ENCODE data around the gene NDUFS4. TPM values are rescaled to one million over a fixed set of nuclear protein-coding genes. Genes with fewer than 3 reads are reported as not detected.
A peak's percentile ranks its signal among the peaks of the same experiment; 100 is the strongest.
"Not testable (repeated sequence)": the region's sequence is repeated elsewhere in the genome, so short reads cannot be mapped to it uniquely, and the experiment has no call there.

NDUFS4 gene
- total RNA-seq (2014; rRNA removed; shearing (Covaris generic)): 62.4 and 68.0 TPM in 2 replicates

DNA sequence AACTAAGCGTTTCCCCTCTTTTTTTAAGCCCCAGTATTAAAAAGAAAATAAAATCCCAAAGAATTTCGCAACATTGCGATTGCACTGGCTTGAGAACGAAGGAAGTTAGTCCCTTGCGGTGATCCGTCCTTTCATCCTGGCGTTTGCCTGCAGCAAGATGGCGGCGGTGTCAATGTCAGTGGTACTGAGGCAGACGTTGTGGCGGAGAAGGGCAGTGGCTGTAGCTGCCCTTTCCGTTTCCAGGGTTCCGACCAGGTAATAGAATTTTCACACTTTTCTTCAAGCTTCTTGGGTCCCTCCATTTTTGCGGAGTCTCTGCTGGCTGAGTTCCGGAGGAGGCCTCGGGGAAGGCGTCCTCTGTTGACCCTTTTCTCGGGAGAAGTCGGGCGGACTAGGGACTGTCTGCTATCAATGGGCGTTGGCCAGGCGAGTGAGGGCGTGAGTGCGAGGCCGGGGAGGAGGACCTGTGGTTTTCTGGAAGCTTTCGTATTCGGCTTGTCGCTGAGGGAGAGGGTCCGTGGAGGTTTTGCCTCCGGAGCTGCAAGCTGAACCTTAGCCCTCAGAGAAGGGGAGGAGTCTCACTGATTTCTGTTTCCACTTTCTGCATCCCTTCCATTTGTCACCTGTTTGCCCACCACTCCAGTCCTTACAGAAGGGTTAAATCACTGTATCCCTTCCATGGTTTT is at the start of gene NDUFS4:
Gene NDUFS4 (plus strand): TSS at position 134 of the 686 bp plus-strand sequence. CDS start 24 bp downstream, at position 158.
- DNase-seq (ENCODE audit: low spot score): peak; percentile 86

DNA sequence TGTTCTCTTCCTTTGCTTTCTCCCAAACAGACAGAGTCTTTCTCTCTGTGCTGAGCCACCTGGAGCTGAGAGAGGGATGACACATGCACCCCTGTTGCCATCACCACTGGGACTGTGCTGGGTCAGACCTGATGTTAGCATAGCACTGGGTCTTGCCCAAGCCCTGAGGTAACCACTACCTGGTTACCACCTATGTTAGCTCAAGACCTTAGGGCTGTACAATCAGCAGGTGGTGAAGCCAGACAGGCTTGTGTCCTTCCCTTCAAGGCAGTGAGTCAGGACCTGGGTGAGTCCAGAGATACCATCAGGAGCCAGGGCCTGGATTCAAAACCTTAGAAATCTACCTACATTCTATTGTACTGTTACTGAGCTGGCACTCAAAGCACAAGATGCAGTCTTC is 47.9 kb upstream of the NDUFS4 start:
- DNase-seq (ENCODE audit: low spot score): no peak

DNA sequence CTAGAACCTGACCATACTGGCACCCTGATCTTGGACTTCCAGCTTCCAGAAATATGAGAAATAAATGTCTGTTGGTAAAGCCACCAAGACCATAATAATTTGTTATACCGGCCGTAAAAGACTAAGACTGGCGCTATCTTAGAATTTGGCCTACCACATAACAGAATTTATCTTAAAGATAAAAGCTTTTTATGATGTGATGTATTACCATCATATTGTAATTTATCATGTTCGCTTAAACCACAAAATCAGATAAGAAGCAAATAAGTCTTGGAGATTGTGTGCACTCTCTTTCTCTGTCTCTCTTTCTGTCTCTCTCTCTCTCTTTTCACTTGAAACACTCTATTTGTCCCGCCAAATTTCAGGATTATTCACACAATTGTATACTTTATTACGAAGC is 44.5 kb upstream of the NDUFS4 start:
- DNase-seq (ENCODE audit: low spot score): no peak

DNA sequence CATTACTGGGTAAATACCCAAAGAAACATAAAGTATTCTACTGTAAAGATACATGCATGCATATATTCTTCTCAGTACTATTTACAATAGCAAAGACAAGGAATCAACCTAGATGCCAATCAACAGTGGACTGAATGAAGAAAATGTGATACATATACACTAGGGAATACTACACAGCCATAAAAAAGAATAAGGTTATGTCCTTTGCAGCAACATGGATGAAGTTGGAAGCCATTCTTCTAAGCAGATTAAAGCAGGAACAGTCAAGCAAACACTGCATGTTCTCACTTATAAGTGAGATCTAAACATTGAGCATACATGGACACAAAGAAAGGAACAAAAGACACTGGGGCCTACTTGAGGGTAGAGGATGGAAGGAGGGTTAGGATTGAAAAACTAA is 39.6 kb upstream of the NDUFS4 start:
- DNase-seq (ENCODE audit: low spot score): no peak

DNA sequence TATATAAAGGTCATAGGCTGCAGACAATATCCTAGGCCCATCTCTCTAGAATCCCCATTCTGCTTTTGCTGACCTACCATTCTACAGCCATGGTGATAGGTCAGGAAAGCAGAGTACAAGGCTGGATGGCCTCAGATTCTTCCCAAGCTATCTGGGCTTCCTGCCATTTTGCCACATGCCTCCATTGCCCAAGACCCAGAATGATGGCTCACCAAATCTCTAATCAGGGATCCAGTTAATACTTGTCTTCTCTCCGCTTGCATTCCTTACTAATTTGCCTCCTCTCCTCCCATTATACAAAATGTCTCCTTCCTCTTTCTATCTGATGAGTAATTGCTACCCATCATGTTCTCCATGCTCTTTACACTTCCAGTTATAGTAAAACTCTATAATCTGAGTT is 22.7 kb upstream of the NDUFS4 start:
- no peak for DNase-seq (ENCODE audit: low spot score)

DNA sequence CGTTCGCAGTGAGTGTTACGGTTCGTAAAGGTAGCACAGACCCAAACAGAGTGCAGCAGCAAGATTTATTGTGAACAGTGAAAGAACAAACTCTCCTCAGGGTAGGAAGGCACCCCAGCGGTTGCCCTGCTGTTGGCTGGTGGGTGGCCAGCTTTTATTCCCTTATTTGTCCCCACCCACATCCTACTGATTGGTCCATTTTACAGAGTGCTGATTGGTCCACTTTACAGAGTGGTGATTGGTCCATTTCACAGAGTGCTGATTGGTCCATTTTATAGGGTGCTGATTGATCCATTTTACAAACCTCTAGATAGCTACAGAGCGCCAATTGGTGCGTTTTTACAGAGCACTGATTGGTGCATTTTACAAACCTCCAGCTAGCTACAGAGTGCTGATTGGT is 19.7 kb upstream of the NDUFS4 start:
- not testable (repeated sequence) for DNase-seq (ENCODE audit: low spot score)

DNA sequence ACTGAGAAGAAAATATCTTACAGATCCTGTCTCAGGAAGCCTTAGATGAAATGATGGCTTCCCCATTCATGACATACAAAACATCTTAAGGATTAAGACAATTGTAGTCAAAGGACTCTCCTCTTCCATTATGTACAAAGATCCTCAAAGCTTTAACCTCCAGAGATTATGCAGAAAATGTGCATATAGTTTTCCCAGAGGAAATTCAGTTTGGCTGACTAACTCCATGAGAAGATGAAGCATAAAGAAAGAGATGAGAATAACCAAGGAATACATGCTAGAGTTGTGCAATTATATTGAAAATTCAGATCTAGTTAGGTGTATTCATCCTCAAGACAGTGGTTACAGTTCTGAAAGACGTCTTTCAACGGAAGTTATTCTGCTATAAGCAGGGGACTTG is 18.6 kb upstream of the NDUFS4 start:
- no peak for DNase-seq (ENCODE audit: low spot score)

DNA sequence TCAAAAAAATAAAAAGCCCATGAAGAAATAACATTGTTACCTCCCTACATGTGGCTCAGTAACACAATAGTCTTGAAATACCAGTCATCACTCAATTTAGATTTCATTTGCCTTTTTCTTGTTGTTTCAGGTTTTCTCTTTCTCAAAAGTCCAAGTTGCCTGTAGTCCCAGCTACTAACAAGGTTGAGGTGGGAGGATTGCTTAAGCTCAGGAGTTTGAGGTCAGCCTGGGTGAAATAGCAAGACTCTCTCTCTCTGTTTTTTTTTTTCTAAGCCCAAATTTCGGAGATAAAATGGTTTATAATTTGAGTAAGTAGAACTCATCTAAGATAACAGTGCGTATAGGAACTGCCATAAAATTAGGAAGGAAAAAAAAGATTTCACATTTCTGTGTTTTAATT is 17.5 kb upstream of the NDUFS4 start:
- no peak for DNase-seq (ENCODE audit: low spot score)

DNA sequence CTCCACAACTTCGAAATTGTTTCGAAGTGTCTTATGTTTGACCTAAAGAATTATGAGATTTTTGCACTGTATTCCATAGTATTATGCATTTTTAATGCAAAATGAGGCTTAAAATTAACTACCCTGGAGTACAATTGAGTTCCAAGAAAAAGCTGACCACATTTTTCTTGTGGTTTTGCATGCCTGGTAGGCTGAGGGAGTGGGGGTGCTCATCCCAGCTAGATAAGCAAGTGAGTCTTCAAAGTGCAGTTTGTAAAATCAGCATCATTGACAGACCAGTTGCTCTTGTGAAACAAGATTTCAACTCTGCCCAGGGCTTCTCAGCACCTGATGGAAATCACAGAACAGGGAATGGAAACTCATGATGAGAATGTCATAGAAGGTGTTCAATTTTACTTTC is 17.0 kb upstream of the NDUFS4 start:
- DNase-seq (ENCODE audit: low spot score): no peak

DNA sequence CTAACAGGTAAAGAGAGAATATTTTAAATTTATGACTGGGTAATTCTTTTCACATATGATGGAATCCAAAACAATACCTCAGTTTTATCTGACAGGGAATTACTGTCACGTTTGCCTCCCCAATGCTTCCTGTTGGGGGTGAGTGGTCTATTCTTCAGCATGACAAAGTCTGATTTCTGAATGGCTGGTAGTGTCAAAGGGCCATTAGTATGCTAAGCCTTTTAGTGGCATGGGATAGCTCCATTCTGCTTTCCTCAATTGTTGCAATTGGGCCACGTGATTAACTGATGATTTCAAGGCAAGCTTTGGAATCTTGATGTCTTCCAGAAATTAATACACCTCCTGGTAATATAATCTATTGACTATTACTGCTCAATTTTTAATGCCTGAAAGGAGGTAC is 14.7 kb upstream of the NDUFS4 start:
- no peak for DNase-seq (ENCODE audit: low spot score)

DNA sequence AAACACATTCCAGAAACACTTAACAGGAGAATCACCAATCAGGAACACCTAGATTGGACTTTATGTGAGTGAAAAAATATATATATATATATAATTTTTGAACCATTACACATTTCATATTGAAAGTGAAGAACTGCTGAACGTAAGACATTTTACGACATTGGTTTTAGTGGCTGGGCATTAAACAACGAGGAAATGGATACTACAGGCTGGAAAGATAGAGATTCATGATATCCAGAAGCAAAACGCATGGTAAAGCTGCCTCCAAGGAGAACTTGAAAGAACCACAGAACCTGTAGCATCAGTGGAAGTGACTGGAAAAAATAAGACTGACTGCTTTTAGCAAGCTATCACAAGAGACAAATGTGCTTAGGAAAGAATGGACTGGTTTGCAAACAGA is 13.2 kb upstream of the NDUFS4 start:
- no peak for DNase-seq (ENCODE audit: low spot score)

DNA sequence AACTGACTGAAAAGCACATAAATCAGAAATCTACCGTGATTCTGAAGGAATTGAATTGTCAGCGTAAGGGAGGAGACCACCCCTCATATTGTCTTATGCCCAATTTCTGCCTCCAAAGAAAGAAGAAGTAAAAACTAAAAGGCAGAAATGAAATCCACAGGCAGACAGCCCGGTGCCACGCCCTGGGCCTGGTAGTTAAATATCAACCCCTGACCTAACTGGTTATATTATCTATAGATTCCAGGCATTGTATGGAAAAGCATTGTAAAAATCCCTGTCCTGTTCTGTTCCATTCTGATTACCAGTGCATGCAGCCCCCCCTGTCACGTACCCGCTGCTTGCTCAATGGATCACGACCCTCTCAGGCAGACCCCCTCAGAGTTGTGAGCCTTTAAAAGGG is 11.9 kb upstream of the NDUFS4 start:
- DNase-seq (ENCODE audit: low spot score): not testable (repeated sequence)

DNA sequence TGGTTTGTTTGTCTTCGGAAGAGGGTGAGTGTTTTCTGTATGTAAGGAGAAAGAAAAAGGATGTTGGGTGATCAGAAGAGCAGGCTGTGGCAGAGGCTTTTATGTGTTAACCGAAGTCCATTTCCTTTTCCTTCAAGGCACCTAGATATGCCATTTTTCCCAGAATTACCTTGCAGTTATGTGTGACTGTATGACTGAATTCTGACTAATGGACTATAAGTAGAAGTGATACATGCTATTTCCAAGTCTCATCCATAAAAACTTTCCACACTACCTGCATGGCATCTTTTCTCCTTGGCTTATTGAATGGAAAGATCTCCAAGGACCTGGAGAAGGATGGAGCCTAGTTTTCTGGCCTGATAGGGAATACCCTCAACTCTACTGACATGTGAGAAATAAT is 10.6 kb upstream of the NDUFS4 start:
- no peak for DNase-seq (ENCODE audit: low spot score)

DNA sequence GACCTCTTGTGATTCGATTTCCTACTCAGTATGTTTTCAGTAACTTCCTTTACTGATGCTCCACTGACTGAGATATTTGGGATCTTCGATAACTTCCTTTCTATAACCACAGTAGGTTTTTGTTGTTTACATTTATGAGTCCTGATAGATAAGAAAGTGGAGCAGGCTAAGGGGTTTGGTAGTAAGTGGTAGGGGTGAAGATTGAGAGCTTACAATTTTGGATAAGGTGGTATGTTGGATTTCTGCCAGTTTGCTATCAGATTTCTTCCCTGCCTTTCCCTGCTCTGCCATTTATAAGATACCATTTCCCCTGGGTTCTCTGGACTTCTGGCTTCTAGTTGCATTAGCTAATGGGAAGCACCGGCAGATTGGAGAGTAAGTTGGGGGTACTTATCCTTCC is 7.9 kb upstream of the NDUFS4 start:
- DNase-seq (ENCODE audit: low spot score): no peak

DNA sequence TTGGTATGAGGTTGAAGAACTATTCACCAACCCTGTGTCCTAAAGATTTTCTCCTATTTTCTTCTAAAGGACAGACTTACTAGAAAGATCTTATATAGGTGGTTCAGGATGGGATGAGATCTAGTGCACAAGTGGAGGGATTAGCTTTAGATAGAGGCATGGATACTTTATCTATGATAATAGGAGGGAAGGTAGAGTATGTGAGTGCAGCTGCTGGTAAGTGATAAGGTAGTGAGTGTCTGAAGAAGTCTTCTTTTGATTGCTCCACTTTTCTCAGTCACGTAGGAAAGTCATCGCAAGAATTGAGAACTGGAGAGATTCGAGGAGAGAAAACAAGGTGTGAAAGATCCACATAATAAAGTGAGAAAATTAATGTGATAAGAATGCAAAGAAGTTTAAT is 6.0 kb upstream of the NDUFS4 start:
- DNase-seq (ENCODE audit: low spot score): no peak

DNA sequence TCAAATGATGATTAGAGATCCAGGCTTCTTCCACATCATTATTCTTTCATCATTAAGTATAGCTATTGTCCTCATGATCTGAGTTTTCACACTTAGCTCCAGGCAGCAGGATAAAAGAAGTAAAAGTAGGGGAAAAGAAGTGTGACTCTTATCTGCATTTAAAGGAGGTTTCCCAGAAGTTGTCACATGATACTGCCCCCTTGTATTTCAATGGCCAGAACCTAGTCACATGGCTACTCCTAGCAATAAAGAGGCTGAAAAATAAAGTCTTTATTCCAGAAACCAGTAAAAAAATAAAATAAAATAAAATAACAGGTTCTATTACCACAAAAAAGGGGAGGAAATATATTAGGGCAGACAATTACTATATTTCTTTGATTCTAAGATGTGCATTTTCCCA is 5.3 kb upstream of the NDUFS4 start:
- no peak for DNase-seq (ENCODE audit: low spot score)

DNA sequence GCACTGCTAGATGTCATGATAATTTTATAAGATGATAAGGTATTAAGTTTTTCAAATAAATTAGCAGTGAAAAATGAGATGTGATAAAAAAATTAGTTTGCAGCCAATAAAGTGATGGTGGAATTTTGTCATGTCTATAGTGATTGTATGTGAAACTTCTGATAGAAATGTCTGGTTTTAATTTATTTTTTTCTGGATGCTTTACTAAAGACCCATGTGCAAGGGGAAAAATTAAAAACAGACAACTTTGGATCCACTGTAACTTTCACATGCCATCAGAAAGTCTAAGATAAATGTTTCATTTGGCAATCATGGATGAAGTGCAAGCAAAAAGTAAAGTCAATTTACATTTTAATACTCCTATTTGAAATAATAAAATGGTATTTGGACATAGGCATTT is 4.4 kb upstream of the NDUFS4 start:
- no peak for DNase-seq (ENCODE audit: low spot score)

DNA sequence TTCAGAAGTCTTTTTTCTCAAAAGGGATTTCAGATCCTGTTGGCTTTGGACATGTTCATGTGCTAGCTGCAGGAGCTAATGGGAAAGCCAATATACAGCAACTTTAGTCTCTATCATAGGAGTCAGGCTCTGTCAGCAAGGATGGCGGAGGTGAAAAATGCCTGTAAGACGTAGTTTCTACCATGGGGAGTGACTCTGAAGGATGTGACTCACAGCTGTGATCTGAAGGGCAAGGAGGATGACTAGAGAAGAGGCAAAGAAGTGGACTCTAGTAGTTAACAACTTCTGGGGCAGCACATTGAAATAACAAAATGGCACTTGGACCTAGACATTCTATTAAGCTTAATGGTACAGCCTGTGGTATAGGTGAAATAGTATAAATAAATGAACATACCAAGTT is 3.1 kb upstream of the NDUFS4 start:
- DNase-seq (ENCODE audit: low spot score): no peak

DNA sequence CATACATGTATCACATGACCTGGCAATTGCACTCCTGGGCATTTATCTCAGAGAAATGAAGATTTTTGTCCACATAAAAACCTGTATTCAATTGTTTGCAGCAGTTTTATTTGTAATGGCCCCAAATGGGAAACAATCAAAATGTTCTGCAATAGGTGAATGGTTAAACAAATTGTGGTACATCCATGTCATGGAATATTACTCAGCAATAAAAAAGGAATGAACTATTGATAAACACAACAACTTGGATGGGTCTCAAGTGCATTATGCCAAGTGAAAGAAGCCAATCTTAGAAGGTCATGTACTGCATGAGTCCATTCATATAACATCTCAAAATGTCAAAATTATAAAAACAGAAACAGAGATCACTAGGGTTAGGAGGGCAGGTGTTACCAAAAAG is 1.5 kb upstream of the NDUFS4 start:
- no peak for DNase-seq (ENCODE audit: low spot score)

DNA sequence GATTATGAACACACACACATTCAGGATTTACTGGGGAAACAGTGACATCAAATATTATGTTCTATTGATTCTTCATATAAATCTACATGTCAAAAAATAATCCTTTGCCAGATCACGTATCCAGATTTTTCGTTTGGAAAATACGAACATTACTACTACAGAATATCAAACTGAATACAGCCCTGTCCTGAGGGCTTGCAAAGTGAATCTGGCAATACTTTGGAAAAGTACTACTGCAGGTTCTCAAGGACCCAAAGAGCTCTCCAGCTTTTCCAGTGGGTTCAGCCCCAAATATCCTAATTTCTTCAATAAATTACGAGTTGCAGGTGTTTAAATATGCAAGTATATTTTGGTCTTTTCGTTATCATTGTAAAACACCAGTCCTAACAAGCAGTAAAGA is 411 bp upstream of the NDUFS4 start:
- no peak for DNase-seq (ENCODE audit: low spot score)

DNA sequence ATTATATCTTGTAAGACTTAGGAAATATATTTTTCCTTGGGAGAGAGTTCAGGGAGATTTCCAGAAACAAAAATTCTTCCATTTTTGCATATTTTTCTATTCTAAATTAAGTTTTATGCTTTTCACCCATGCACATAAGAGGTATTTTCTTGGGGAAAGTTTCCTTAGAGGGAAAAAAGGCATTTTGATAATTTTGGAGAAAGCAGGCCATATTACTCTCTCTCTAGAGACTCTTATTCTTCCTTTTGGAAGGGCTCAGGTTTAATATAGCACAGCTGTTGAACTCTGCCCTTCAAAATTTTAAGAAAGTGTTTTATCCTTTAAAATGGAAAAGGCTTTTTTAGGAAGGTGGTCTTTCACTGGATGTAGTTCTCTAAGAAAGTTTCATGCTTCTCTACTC is 8.0 kb downstream of the NDUFS4 start:
- no peak for DNase-seq (ENCODE audit: low spot score)

DNA sequence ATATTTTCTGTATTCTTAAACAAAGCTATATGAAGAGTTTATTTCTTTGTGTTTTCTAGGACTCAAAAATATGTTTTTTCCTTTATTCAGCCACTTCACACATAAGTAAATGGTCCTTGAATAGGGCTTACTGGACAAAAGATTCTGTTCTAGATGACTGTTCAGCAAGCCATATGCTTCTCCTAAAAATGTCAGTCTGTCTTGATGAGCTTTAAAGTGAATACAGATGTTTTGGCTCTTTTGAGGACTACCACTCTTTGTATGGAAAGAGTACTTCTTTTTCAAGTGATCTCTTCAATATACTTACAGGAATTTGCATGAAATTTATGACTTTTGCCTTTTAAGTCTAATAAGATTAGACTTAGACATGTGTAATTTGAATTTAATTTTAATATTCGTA is 8.4 kb downstream of the NDUFS4 start:
- no peak for DNase-seq (ENCODE audit: low spot score)

DNA sequence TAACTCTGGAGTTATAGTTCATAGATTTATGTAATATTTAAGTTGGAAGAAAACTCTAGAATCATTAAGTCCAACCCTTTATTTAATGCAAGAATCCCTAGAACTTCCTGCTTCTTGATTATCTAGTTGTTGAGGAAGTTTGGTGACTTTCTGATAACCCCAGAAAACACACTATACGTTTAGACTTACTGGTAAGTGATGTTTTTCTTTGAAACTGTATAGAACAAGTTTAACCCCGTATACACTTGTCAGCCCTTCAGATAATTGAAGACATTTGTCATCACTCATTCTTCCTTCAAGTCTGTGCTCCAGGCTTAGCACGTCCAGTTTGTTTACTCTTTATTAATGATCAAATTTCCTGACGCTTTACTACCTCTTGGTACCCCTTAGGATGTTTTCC is 9.0 kb downstream of the NDUFS4 start:
- no peak for DNase-seq (ENCODE audit: low spot score)

DNA sequence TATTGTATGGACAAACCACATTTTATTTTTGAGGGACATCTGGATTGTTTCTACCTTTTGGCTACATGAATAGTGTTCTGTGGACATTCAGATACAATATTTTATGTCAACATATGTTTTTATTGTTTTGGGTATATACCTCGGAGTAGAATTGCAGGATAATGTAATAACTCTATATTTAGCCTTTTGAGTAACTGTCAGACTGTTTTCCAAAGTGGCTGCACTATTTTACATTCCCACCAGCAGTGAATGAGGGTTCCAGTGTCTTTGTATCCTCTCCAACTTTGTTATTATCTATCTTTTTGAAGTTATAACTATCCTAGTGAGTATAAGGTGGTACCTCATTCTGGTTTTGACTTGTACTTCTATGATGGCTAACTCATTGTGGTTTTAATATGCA is 11.0 kb downstream of the NDUFS4 start:
- DNase-seq (ENCODE audit: low spot score): no peak
